Stimulated activated CD4-positive, alpha-beta T cell treated with anti-CD3 and anti-CD28 coated beads, Interleukin-2, amount 100 ng/mL, for 48 hours (primary cell): ENCODE measurements around the gene IER2.

Experiments used
- DNase-seq, 2 donors: peaks; one replicate each; pipeline ENCODE4 v3.0.0-alpha.2; 2020

Gene IER2

GRCh38 chr19:13150187-13150930, at the start of gene IER2, which contains the start of gene STX10:
Gene IER2 (plus strand): TSS chr19:13150411. CDS start chr19:13153187, 2,776 bp downstream.
Gene STX10 (minus strand): TSS chr19:13150375. CDS start chr19:13150173, 202 bp downstream.
- peak; percentile 84 to 88 for DNase-seq

- DNase-seq, result no peak
These were observed 49.2 kb upstream of the IER2 start for GRCh38 chr19:13100841-13101589.

GRCh38 chr19:13101590-13102415, 48.4 kb upstream of the IER2 start:
- no peak for DNase-seq

GRCh38 chr19:13102416-13102665, 47.9 kb upstream of the IER2 start:
- no peak for DNase-seq

GRCh38 chr19:13102666-13103580, 47.3 kb upstream of the IER2 start, which contains the start of gene LYL1:
Gene LYL1 (minus strand): TSS chr19:13102858. CDS start chr19:13101171, 1,687 bp downstream.
- peak in 1 of 2 donors; percentile 29 for DNase-seq

- DNase-seq, result no peak
These were observed 46.4 kb upstream of the IER2 start for GRCh38 chr19:13103581-13104359.

GRCh38 chr19:13104360-13104847, 45.8 kb upstream of the IER2 start:
- peak; percentile 66 to 76 for DNase-seq

GRCh38 chr19:13104848-13105711, 45.1 kb upstream of the IER2 start:
- DNase-seq, result no peak

GRCh38 chr19:13109361-13110098, 40.7 kb upstream of the IER2 start:
- DNase-seq, result no peak

- no peak for DNase-seq
These were observed 40.1 kb upstream of the IER2 start for GRCh38 chr19:13110099-13110610.

GRCh38 chr19:13112555-13112954, 37.7 kb upstream of the IER2 start:
- no peak for DNase-seq

- no peak for DNase-seq
These were observed 34.3 kb upstream of the IER2 start for GRCh38 chr19:13115936-13116281.

- DNase-seq, result peak; percentile 85 to 93
These were observed 33.7 kb upstream of the IER2 start, which contains the start of gene TRMT1 for GRCh38 chr19:13116282-13117175. Gene TRMT1 (minus strand): TSS chr19:13116740. CDS start chr19:13116399, 341 bp downstream.

GRCh38 chr19:13117176-13117771, 32.9 kb upstream of the IER2 start:
- DNase-seq, result no peak

- DNase-seq, result peak; percentile 83 to 91
These were observed 32.3 kb upstream of the IER2 start, which contains the start of gene NACC1 for GRCh38 chr19:13117772-13118423. Gene NACC1 (plus strand): TSS chr19:13118264. CDS start chr19:13135208, 16,944 bp downstream.

GRCh38 chr19:13118424-13119193, 31.6 kb upstream of the IER2 start:
- DNase-seq, result no peak
